Transverse colon (tissue), 4 donors: Measurements from ENCODE around the gene GADD45B. TPM values are rescaled to one million over a fixed set of nuclear protein-coding genes. Genes with fewer than 3 reads are reported as not detected.
A peak's percentile ranks its signal among the peaks of the same experiment; 100 is the strongest.
"Not testable (repeated sequence)": the region's sequence is repeated elsewhere in the genome, so short reads cannot be mapped to it uniquely, and the experiment has no call there.

Experiments used
- DNase-seq: peaks from one replicate; pipeline ENCODE4 v3.0.0-alpha.2; 2019
- H3K27ac ChIP-seq, 4 donors: fragments of 200-600 bp; sonication (generic); 2 replicates each; pipeline ENCODE4 v1.5.1; 2016 to 2018; ENCODE audit warnings: inconsistent platforms in 4 of 4
- H3K27me3 ChIP-seq: fragments of 200-600 bp; sonication (generic); 2 replicates; pipeline ENCODE4 v1.5.1; 2017; ENCODE audit warnings: inconsistent platforms
- H3K36me3 ChIP-seq, 4 donors: fragments of 200-600 bp; sonication (generic); 2 replicates each; pipeline ENCODE4 v1.5.1; 2017 to 2019; ENCODE audit warnings: inconsistent platforms in 4 of 4
- H3K4me1 ChIP-seq, 4 donors: fragments of 200-600 bp; sonication (generic); 2 replicates each; pipeline ENCODE4 v1.5.1; 2017 to 2020; ENCODE audit warnings: inconsistent platforms in 4 of 4
- H3K4me3 ChIP-seq, 4 donors: fragments of 200-600 bp; sonication (generic); 1 replicate in 1 of 4; 2 replicates in 3 of 4; pipeline versions ENCODE4 v1.5.1 to v1.6.1; 2017 to 2019; ENCODE audit warnings: inconsistent platforms in 4 of 4
- H3K9me3 ChIP-seq, 2 donors: fragments of 200-600 bp; sonication (generic); 2 replicates each; pipeline ENCODE4 v1.5.1; 2017 to 2019; ENCODE audit warnings: inconsistent platforms in 2 of 2
- EP300 ChIP-seq: sonication (generic); formaldehyde crosslinking; IDR thresholded peaks from one replicate; pipeline ENCODE4 v1.6.1; 2017; ENCODE audit warnings: antibody characterized with exemption, low read depth
- POLR2A ChIP-seq: fragments of 450-650 bp; IDR thresholded peaks from one replicate; pipeline ENCODE4 v1.6.1; 2016; ENCODE audit warnings: antibody characterized with exemption, mild to moderate bottlenecking, moderate library complexity
- POLR2AphosphoS5 ChIP-seq, 3 donors: sonication (generic); formaldehyde crosslinking; IDR thresholded peaks; one replicate each; pipeline ENCODE4 v1.6.1; 2016; ENCODE audit warnings: antibody characterized with exemption in 3 of 3
- WGBS, 2 donors: methylation state at CpG; one replicate each; pipeline ENCODE4 v1.1.5; 2018; ENCODE audit warnings: low coverage in 1 of 2; 5-methylcytosine and 5-hydroxymethylcytosine counted together
- in situ Hi-C, 4 donors: fragments of 200-750 bp; cut with MboI; loops; one replicate each; pipeline versions ENCODE4 v1.15.0 to v1.15.1; 2017; ENCODE audit warnings: low sequenced_read_pairs in 3 of 4, low pct_ligation_motif_present in 1 of 4, low pct_unique_long_range_greater_than_20kb in 1 of 4
- intact Hi-C: fragments of 100-400 bp; cut with DNase I; formaldehyde crosslinking; loops from one replicate; pipeline ENCODE4 v1.15.1; 2023; ENCODE audit warnings: low total_unique reads
- total RNA-seq, 4 donors: library from RNA; depleted of rRNA; stranded (reverse); fragments of >200 nt; gene quantifications; one replicate each; pipeline ENCODE4 v1.1.0, GENCODE V29; 2016
- TF ChIP-seq, protein P1 (sequence below), 5 experiments: fragments of 200-600 bp in 3 of 5; fragments of 450-650 bp in 2 of 5; sonication (generic) in 3 of 5; IDR thresholded peaks; 1 replicate in 2 of 5; 2 replicates in 3 of 5; pipeline ENCODE4 v1.5.1; 2016 to 2017; ENCODE audit warnings: antibody characterized with exemption in 5 of 5, inconsistent platforms in 3 of 5, mild to moderate bottlenecking in 2 of 5, moderate library complexity in 1 of 5

The GADD45B gene
- total RNA-seq, 4 donors from 2014 or later: 59.0 to 280 (median 167) TPM

DNA sequence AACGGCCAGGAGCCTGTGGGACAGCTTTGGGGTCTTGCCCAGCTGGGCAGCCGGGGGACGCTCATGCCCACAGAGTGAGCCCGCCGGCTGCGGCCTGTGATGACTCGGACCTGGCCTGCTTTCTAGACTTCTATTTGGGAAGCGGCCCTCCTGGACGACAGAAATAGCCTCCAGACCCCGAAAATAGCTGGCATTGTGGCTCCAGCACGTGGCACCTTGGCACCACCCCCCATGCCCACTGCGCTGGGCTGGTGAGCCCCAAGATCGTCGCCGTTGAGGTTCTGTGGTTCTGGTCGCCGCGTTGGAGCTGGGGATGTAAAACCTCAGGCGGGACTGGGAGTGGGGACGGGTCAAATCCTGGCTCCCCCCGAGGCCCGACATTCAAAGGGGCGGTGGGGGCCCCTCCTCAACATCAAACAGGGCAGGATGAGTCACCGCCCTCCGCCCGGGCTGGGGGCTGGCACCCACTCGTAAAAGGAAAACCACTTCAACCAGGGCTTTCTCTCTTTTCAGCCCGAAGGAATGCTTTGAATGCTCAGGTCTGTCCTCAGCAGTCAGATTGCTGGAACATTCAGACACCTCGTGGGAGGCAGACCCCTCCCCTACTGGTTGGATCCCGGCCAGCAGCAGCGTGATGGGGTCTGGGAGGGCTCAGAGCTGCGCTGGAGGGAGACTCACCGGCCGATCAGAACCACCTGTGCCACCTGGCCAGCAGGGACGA lies 42.1 kb downstream of the GADD45B start:
- intact Hi-C loops (no loop called here), in situ Hi-C loops (no loop called here)
- H3K4me3 ChIP-seq: no peak overlapping the region
- no peak for DNase-seq
- TF ChIP-seq, protein P1, sequence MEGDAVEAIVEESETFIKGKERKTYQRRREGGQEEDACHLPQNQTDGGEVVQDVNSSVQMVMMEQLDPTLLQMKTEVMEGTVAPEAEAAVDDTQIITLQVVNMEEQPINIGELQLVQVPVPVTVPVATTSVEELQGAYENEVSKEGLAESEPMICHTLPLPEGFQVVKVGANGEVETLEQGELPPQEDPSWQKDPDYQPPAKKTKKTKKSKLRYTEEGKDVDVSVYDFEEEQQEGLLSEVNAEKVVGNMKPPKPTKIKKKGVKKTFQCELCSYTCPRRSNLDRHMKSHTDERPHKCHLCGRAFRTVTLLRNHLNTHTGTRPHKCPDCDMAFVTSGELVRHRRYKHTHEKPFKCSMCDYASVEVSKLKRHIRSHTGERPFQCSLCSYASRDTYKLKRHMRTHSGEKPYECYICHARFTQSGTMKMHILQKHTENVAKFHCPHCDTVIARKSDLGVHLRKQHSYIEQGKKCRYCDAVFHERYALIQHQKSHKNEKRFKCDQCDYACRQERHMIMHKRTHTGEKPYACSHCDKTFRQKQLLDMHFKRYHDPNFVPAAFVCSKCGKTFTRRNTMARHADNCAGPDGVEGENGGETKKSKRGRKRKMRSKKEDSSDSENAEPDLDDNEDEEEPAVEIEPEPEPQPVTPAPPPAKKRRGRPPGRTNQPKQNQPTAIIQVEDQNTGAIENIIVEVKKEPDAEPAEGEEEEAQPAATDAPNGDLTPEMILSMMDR (IDR thresholded peaks at IDR 0.05): no peak
- no peak for TF ChIP-seq POLR2AphosphoS5 (IDR thresholded peaks at IDR 0.05)
- TF ChIP-seq POLR2A: no peak
- TF ChIP-seq EP300: no peak
- no peaks in the 10 kb centered on the region for H3K9me3 ChIP-seq
- 69% methylated on average over 35 of the region's 35 CpGs; no CpG with 5 or more reads in 1 of the 2 donors for WGBS, 2 donors
- no peaks in the 10 kb centered on the region for H3K4me1 ChIP-seq
- no peak overlapping the region for H3K27ac ChIP-seq
- no peaks in the 10 kb centered on the region for H3K36me3 ChIP-seq
- no peaks in the 10 kb centered on the region for H3K27me3 ChIP-seq

DNA sequence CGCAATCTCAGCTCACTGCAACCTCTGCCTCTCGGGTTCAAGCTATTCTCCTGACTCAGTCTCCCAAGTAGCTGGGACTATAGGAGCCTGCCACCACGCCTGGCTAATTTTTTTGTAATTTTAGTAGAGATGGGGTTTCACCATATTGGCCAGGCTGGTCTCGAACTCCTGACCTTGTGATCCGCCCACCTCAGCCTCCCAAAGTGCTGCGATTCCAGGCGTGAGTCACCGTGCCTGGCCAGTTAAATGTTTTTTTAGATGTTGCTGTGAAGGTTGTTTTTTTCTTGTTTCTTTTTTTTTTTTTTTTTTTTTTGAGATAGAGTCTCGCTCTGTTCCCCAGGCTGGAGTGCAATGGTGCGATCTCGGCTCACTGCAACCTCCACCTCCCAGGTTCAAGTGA lies 42.9 kb downstream of the GADD45B start:
- intact Hi-C loops, DNase-seq, H3K27ac ChIP-seq, H3K4me3 ChIP-seq, H3K36me3 ChIP-seq, H3K4me1 ChIP-seq, in situ Hi-C loops, H3K9me3 ChIP-seq, H3K27me3 ChIP-seq: not testable (repeated sequence)
- 84 to 100% methylated on average over 1 to 11 of the region's 11 CpGs for WGBS, 2 donors

DNA sequence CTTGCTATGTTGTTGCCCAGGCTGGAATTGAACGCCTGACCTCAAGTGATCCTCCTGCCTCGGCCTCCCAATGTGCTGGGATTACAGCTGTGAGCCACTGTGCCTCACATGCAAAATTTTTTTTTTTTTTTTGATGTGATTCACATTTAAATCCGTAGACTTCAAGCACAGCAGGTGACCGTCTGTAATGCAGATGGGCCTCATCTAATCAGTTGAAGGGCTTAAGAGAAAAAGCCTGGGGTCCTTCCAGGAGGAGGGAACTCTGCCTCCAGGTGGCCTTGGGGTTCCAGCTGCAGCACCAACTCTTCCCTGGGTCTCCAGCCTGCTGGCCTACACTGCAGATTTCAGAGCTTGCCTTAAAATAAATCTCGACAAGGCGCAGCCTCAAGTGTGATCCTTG lies 43.6 kb downstream of the GADD45B start:
- in situ Hi-C loops: no loop called here
- no peak for DNase-seq
- no peaks in the 10 kb centered on the region for H3K27me3 ChIP-seq
- no peak overlapping the region for H3K4me3 ChIP-seq
- H3K4me1 ChIP-seq: no peaks in the 10 kb centered on the region
- H3K36me3 ChIP-seq: no peaks in the 10 kb centered on the region
- H3K27ac ChIP-seq: no peak overlapping the region
- TF ChIP-seq POLR2A: no peak
- no peak for TF ChIP-seq POLR2AphosphoS5 (IDR thresholded peaks at IDR 0.05)
- TF ChIP-seq EP300: no peak
- TF ChIP-seq, protein P1 (IDR thresholded peaks at IDR 0.05): no peak
- 84 to 85% methylated on average over 4 to 6 of the region's 6 CpGs for WGBS, 2 donors
- no peaks in the 10 kb centered on the region for H3K9me3 ChIP-seq
- intact Hi-C loops: no loop called here

DNA sequence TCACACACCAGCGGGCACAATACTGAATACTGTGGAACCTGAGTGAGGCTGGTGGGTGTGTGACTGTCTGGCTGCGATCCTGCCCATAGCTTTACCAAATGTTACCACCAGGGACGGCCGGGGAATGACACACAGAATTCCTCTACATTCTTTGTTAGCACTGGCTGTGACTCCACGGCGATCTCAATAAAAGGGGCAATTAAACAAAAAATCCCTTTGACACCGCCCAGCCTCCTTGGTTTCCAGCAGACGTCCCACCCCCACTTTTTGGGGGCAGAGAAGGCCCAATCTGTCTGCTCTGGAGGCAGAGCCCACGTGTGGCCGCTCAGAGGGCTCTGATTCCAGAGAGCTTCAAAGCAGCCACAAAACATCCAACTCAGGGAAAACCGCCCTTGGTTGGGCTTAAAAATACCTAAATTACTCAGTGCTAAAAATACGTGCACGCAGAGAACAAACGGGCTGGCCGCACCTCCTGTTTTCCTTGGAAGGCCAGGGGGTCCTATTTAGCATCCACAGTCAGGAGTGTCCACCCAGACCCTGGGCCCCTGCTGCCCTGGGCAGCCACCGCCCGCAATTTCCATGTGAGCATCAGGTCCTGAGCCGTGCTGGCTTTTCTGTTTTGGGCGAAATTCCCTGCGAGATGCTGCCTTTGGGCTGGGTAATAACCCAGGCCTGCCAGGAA lies 47.8 kb downstream of the GADD45B start:
- intact Hi-C loops: no loop called here
- Histone ChIP-seq H3K27ac (peak overlapping the region in 3 of 4 donors; percentile 13 to 38 (median 32)), H3K27me3 (no peaks in the 10 kb centered on the region), H3K36me3 (no peaks in the 10 kb centered on the region), H3K9me3 (no peaks in the 10 kb centered on the region), H3K4me1 (peaks cover 0 to 8% (median 5%) of the 10 kb centered on the region in 4 donors), H3K4me3 (no peak overlapping the region)
- in situ Hi-C loops: no loop called here
- TF ChIP-seq, protein P1 (IDR thresholded peaks at IDR 0.05): peak in 2 of 5 experiments; percentile 8 to 21
- no peak for TF ChIP-seq POLR2A
- TF ChIP-seq EP300: no peak
- TF ChIP-seq POLR2AphosphoS5 (IDR thresholded peaks at IDR 0.05): no peak
- no peak for DNase-seq
- 62 to 64% methylated on average over 4 to 20 of the region's 20 CpGs for WGBS, 2 donors
